B cell (primary cell): ENCODE data around the gene KIF7. TPM values are rescaled to one million over a fixed set of nuclear protein-coding genes. Genes with fewer than 3 reads are reported as not detected.

Experiments
- ATAC-seq: fragments of 200-7000 bp; cut with Tn5 transposase; one replicate; pipeline ENCODE4 v1.10.0; 2021; ENCODE audit warnings: low read depth, mild to moderate bottlenecking, moderate number of reproducible peaks, moderate library complexity
- CTCF ChIA-PET: fragments of 350-600 bp; sonication (Branson Sonifier 250); formaldehyde crosslinking; loops from one replicate; lab custom pipeline; 2021; ENCODE audit warnings: antibody characterized with exemption, inconsistent platforms; lab: Charles Lee
- POLR2A ChIA-PET: fragments of 350-600 bp; sonication (Branson Sonifier 250); formaldehyde crosslinking; loops from one replicate; lab custom pipeline; 2021; ENCODE audit warnings: antibody characterized with exemption; lab: Charles Lee
- DNase-seq: peaks from one replicate; pipeline ENCODE4 v3.0.0; 2013
- H2AFZ ChIP-seq: 2 replicates; pipeline ENCODE4 v1.6.1; 2012; ENCODE audit warnings: mild to moderate bottlenecking, low read depth, low read length; ENCODE audit not compliant: insufficient read depth, poor library complexity, severe bottlenecking
- H3K27ac ChIP-seq, 2 donors: 1 replicate in 1 of 2; 2 replicates in 1 of 2; pipeline ENCODE4 v1.5.1; 2012 to 2013; ENCODE audit warnings: low read length in 2 of 2, mild to moderate bottlenecking in 2 of 2, moderate library complexity in 1 of 2
- H3K27me3 ChIP-seq, 4 experiments: fragments of 200-600 bp in 1 of 4; sonication (generic) in 1 of 4; replicated peaks in 1 of 4; 1 replicate in 2 of 4; 2 replicates in 2 of 4; pipeline versions ENCODE4 v1.6.1 to v1.7.0; 2013 to 2016; ENCODE audit warnings: low read length in 3 of 4, mild to moderate bottlenecking in 2 of 4, mixed read lengths in 1 of 4, moderate library complexity in 1 of 4; ENCODE audit not compliant: insufficient read depth in 4 of 4, control insufficient read depth in 3 of 4; ENCODE audit errors: control extremely low read depth in 1 of 4
- H3K36me3 ChIP-seq, 2 experiments: replicated peaks in 1 of 2; 1 replicate in 1 of 2; 2 replicates in 1 of 2; pipeline versions ENCODE4 v1.6.1 to v1.7.1; 2013; ENCODE audit warnings: low read length in 1 of 2; ENCODE audit not compliant: insufficient read depth in 2 of 2, control insufficient read depth in 1 of 2; ENCODE audit errors: control extremely low read depth in 1 of 2, extremely low read depth in 1 of 2
- H3K4me1 ChIP-seq, 2 donors: fragments of 200-600 bp in 1 of 2; sonication (generic) in 1 of 2; 1 replicate in 1 of 2; 2 replicates in 1 of 2; pipeline versions ENCODE4 v1.5.1 to v1.6.1; 2013 to 2017; ENCODE audit warnings: low read length in 2 of 2; ENCODE audit not compliant: control insufficient read depth in 2 of 2, insufficient read depth in 2 of 2
- H3K4me2 ChIP-seq: replicated peaks from 2 replicates; pipeline ENCODE3; 2012; ENCODE audit warnings: mild to moderate bottlenecking, low read depth, low read length; ENCODE audit not compliant: poor library complexity, severe bottlenecking
- H3K4me3 ChIP-seq, 5 experiments: fragments of 200-600 bp in 1 of 5; sonication (generic) in 1 of 5; 1 replicate in 3 of 5; 2 replicates in 2 of 5; pipeline versions ENCODE4 v1.5.1 to v1.7.0; 2011 to 2016; ENCODE audit warnings: low read length in 4 of 5, mild to moderate bottlenecking in 4 of 5, low read depth in 2 of 5, control low read depth in 1 of 5, moderate library complexity in 1 of 5; ENCODE audit not compliant: insufficient read depth in 1 of 5; ENCODE audit errors: control extremely low read depth in 1 of 5, extremely low read depth in 1 of 5
- H3K79me2 ChIP-seq: fragments of 200-600 bp; sonication (generic); one replicate; pipeline ENCODE4 v1.6.0; 2016; ENCODE audit warnings: low read length; ENCODE audit not compliant: control insufficient read depth, insufficient read depth
- H3K9ac ChIP-seq: fragments of 200-600 bp; sonication (generic); 2 replicates; pipeline ENCODE4 v1.6.1; 2017; ENCODE audit warnings: mild to moderate bottlenecking, low read length, moderate library complexity
- H3K9me3 ChIP-seq, 3 donors: one replicate each; pipeline versions ENCODE4 v1.6.1 to v1.7.1; 2013; ENCODE audit warnings: low read length in 2 of 3; ENCODE audit not compliant: control insufficient read depth in 2 of 3, insufficient read depth in 1 of 3; ENCODE audit errors: control extremely low read depth in 1 of 3
- H4K20me1 ChIP-seq: 2 replicates; pipeline ENCODE4 v1.6.0; 2012; ENCODE audit warnings: mild to moderate bottlenecking, low read length; ENCODE audit not compliant: insufficient read depth, control insufficient read depth, poor library complexity, severe bottlenecking
- H3K27ac Mint-ChIP-seq: one replicate; pipeline ENCODE4 v1.8.0; 2021; ENCODE audit warnings: mixed read lengths
- H3K27me3 Mint-ChIP-seq: one replicate; pipeline ENCODE4 v1.8.0; 2021; ENCODE audit warnings: mixed read lengths
- H3K4me1 Mint-ChIP-seq: one replicate; pipeline ENCODE4 v1.8.0; 2021; ENCODE audit warnings: mixed read lengths
- H3K4me3 Mint-ChIP-seq: one replicate; pipeline ENCODE4 v1.8.0; 2021; ENCODE audit warnings: mixed read lengths
- H3K9me3 Mint-ChIP-seq: one replicate; pipeline ENCODE4 v1.8.0; 2022; ENCODE audit warnings: mixed read lengths; ENCODE audit not compliant: insufficient read depth
- EZH2 ChIP-seq: IDR thresholded peaks from 2 replicates; pipeline ENCODE4 v1.6.1; 2012; ENCODE audit warnings: borderline replicate concordance, low read depth, mild to moderate bottlenecking, moderate library complexity, low read length; ENCODE audit not compliant: insufficient read depth, poor library complexity, severe bottlenecking
- WGBS: methylation state at CpG from one replicate; pipeline ENCODE4 v1.1.5; 2013; ENCODE audit warnings: missing lambda C conversion rate; ENCODE audit not compliant: insufficient coverage; 5-methylcytosine and 5-hydroxymethylcytosine counted together
- intact Hi-C: fragments of 100-400 bp; cut with micrococcal nuclease; formaldehyde crosslinking; loops from one replicate; pipeline ENCODE4 v1.10.0; 2022
- polyA plus RNA-seq: library from polyadenylated mRNA; depleted of rRNA; stranded (reverse); fragments of >200 nt; gene quantifications from 2 replicates; pipeline ENCODE4 v1.2.3, GENCODE V29; 2012
- total RNA-seq, 2 donors: library from RNA; stranded (reverse); fragments of 120-200 nt in 1 of 2; gene quantifications; 1 replicate in 1 of 2; 2 replicates in 1 of 2; pipeline versions ENCODE4 v1.2.3 to v1.2.4, GENCODE V29; 2013 to 2022
- TF ChIP-seq, protein P1 (sequence below): fragments of 200-600 bp; IDR thresholded peaks from one replicate; pipeline ENCODE4 v1.8.0; 2022; ENCODE audit warnings: antibody characterized with exemption, mild to moderate bottlenecking

The KIF7 gene
- total and polyA plus RNA-seq, 2 donors (not counting 1 experiment from before 2014, with no cell fraction given): not detected

DNA sequence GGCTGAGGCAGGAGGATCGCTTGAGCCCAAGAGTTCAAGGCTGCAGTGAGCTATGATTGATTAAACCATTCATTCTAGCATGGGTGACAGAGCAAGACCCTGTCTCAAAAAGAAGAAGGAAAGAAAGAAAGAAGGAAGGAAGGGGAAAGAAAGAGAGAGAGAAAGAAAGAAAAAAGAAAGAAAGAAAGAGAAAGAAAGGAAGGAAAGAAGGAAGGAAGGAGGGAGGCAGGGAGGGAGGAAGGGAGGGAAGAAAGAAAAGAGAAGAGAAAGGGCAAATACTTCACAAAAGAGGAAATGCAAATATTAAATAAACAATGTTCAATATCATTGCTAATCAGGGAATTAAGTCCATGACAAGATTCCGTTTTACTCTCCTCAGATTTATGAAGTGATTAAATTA, 4.0 kb upstream of the KIF7 start:
- no peak overlapping the region for H3K9ac ChIP-seq
- no CpG with 5 or more reads among the region's 2 CpGs for WGBS
- H3K4me1 ChIP-seq: peaks cover 9 to 10% of the 10 kb centered on the region in 2 donors
- H3K36me3 ChIP-seq: no peaks in the 10 kb centered on the region
- no peaks in the 10 kb centered on the region for H3K79me2 ChIP-seq
- ChIA-PET POLR2A (no interaction called here), CTCF (no interaction called here)
- H3K4me3 ChIP-seq: no peak overlapping the region
- intact Hi-C loops: no loop called here
- no peak for DNase-seq
- H3K27me3 Mint-ChIP-seq: peaks cover 67% of the 10 kb centered on the region
- H2AFZ ChIP-seq: no peak overlapping the region
- peaks cover 0 to 23% (median 17%) of the 10 kb centered on the region in 4 experiments for H3K27me3 ChIP-seq
- no peak overlapping the region for H3K4me2 ChIP-seq
- H4K20me1 ChIP-seq: no peaks in the 10 kb centered on the region
- H3K9me3 Mint-ChIP-seq: no peaks in the 10 kb centered on the region
- peaks cover 0 to 2% (median 0%) of the 10 kb centered on the region in 3 donors for H3K9me3 ChIP-seq
- no peak overlapping the region for H3K27ac Mint-ChIP-seq
- ATAC-seq: no peak
- H3K27ac ChIP-seq: no peak overlapping the region
- TF ChIP-seq, protein P1, sequence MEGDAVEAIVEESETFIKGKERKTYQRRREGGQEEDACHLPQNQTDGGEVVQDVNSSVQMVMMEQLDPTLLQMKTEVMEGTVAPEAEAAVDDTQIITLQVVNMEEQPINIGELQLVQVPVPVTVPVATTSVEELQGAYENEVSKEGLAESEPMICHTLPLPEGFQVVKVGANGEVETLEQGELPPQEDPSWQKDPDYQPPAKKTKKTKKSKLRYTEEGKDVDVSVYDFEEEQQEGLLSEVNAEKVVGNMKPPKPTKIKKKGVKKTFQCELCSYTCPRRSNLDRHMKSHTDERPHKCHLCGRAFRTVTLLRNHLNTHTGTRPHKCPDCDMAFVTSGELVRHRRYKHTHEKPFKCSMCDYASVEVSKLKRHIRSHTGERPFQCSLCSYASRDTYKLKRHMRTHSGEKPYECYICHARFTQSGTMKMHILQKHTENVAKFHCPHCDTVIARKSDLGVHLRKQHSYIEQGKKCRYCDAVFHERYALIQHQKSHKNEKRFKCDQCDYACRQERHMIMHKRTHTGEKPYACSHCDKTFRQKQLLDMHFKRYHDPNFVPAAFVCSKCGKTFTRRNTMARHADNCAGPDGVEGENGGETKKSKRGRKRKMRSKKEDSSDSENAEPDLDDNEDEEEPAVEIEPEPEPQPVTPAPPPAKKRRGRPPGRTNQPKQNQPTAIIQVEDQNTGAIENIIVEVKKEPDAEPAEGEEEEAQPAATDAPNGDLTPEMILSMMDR: no peak
- TF ChIP-seq EZH2: no peak
- peaks cover 10% of the 10 kb centered on the region for H3K4me1 Mint-ChIP-seq
- H3K4me3 Mint-ChIP-seq: no peak overlapping the region

DNA sequence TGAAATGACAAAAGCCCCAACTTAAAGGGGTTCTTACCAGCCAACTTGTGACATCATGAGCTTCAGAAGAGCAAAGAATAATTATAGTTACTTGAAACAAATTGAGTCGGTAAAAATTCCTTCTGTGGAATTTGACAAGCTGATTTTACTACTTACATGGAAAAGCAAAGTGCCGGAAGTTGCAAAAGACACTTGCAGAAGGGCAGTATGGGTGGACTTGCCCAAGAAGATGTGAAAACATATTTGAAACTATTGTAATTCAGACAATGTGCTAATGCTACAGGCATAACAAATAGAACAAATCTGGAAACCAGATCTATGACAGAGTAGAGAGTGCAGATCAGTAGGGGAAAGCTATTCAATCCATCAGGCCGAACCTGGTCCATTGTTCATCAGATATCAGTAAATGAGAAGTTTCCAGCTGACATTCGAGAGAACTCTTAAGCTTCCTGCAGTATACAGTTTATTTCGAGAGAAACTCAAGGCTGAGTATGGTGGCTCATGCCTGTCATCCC, 2.5 kb upstream of the KIF7 start:
- Histone ChIP-seq H3K4me1 (peaks cover 10% of the 10 kb centered on the region in 2 donors), H3K4me2 (no peak overlapping the region), H3K27ac (no peak overlapping the region), H3K36me3 (no peaks in the 10 kb centered on the region), H3K9me3 (peaks cover 0 to 5% (median 0%) of the 10 kb centered on the region in 3 donors), H3K79me2 (no peaks in the 10 kb centered on the region), H3K4me3 (no peak overlapping the region), H4K20me1 (no peaks in the 10 kb centered on the region), H3K27me3 (peaks cover 0 to 28% (median 17%) of the 10 kb centered on the region in 4 experiments), H2AFZ (no peak overlapping the region), H3K9ac (no peak overlapping the region)
- DNase-seq: no peak
- ATAC-seq: no peak
- intact Hi-C loops: no loop called here
- 94% methylated on average over 2 of the region's 5 CpGs for WGBS
- Mint-ChIP-seq H3K4me3 (no peak overlapping the region), H3K27ac (no peak overlapping the region), H3K9me3 (no peaks in the 10 kb centered on the region), H3K27me3 (peaks cover 70% of the 10 kb centered on the region), H3K4me1 (peaks cover 11% of the 10 kb centered on the region)
- CTCF ChIA-PET: no interaction called here
- POLR2A ChIA-PET: no interaction called here
- TF ChIP-seq, protein P1: no peak
- TF ChIP-seq EZH2: no peak
